Measurements from ENCODE around the gene COL8A1. TPM values are rescaled to one million over a fixed set of nuclear protein-coding genes. Genes with fewer than 3 reads are reported as not detected.

COL8A1 gene
- total RNA-seq, 3 donors from 2014 or later: 0.11 TPM; not detected in 2

DNA sequence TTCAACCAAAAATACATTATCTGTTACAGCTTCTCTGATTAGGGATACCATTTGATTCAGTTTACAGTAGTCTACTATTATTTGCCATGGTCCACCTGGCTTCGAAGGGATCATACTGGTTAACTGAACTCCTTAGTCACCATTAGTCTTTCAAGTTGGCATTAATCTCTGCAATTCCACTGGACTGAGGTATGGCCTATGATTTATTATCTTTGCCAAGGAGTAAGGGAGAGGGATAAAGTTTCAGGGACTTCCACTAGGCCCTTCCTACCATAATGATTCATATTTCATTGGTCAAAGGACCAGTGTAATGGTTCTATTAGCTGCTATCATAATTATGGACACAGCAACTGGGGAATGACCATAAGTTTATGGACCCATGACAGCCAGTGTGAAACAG is 172.0 kb downstream of the COL8A1 start:
- Mint-ChIP-seq H3K9me3 (peaks cover 5% of the 10 kb centered on the region), H3K36me3 (ENCODE audit: insufficient read depth) (peaks cover 5% of the 10 kb centered on the region), H3K4me3 (no peak overlapping the region), H3K27me3 (ENCODE audit: low read depth) (no peaks in the 10 kb centered on the region), H3K4me1 (ENCODE audit: low read depth) (no peaks in the 10 kb centered on the region)
- DNase-seq (no peak), ATAC-seq (no peak)

DNA sequence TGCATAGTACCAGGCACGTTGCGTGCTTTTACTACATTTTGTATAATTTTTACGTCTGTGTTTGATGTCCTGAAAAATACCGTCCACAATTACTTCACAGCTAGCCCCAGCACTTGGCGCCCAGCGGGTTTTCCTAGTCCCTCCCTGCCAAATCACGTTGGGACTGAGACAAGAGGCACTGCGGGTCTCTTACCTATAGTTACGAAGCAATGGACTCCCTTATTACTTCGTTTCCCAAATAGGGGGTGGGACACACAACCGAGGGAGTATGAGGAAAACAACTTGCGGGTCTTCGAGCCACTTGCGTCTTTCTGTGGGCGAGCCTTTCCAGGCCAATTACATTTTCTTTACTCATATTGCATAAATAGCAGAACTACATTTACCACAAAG is 178.6 kb downstream of the COL8A1 start:
- Mint-ChIP-seq H3K4me3 (peak overlapping the region; percentile 98), H3K27me3 (ENCODE audit: low read depth) (no peaks in the 10 kb centered on the region), H3K9me3 (no peaks in the 10 kb centered on the region), H3K4me1 (ENCODE audit: low read depth) (peaks cover 35% of the 10 kb centered on the region), H3K36me3 (ENCODE audit: insufficient read depth) (peaks cover 15% of the 10 kb centered on the region)
- DNase-seq: no peak
- ATAC-seq: no peak

DNA sequence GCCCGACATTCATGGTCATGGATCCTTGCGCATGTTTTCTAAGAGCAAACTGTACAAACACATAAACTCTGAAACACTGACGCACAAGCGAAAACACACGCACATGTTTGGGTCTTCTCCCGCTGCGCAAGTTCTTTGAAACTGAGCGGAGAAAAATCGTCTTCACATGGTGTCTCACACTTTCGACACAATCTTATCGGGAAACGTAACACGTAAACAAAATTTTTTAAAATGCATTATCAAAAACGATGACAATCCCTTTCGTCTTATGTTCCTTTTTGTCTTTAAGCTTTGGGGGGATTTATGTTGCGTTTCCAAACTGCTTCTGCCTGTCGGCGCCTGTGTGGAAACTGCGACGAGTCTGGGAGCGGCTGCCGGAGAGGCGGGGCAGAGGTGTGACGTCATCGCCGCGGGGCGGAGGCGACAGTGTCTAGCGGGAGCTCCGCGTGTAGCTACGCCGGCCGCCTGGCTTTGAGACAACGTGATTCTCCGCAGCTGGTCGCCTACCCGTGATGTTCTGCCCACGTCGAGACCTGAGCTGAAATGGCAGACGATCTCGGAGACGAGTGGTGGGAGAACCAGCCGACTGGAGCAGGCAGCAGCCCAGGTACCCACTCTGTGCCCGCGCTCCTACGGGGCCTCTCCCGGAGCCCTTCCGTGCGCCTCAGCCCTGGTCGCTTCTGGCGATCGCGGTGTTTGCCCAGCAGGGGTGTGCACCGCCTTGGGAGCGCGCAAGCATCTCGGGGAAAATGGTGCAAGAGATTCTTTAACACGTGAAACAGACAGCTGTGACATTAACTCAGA is 179.2 kb downstream of the COL8A1 start, which contains the start of gene CMSS1:
TSS of gene CMSS1 (plus strand) at position 426 of the 804 bp plus-strand sequence.
- Mint-ChIP-seq H3K27me3 (ENCODE audit: low read depth) (no peaks in the 10 kb centered on the region), H3K36me3 (ENCODE audit: insufficient read depth) (peaks cover 15% of the 10 kb centered on the region), H3K4me1 (ENCODE audit: low read depth) (peaks cover 35% of the 10 kb centered on the region), H3K4me3 (peak within 1 kb of the TSS; percentile 98), H3K9me3 (no peaks in the 10 kb centered on the region)
- DNase-seq (peak; percentile 98), ATAC-seq (peak; percentile 95 to 96)

DNA sequence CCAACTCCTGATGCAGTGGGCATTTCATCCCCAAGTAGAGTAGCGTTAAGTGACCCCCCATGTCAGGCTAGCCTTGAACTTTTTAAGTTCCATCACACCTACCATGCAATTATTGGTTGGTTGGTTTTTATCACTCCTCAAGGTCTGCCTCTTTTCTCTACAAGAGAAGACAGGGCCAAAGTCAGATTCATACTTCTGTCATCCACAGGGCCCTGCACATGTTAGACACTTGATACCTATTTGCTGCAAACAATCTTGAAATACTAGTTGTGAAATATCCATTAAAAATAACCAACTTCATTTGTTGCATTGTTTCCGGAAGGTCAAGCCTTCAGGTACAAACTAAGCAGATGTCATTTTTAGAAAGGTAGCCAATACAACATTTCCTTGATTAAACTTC is 180.4 kb downstream of the COL8A1 start:
- Mint-ChIP-seq H3K4me3 (peak overlapping the region; percentile 98), H3K9me3 (no peaks in the 10 kb centered on the region), H3K27me3 (ENCODE audit: low read depth) (no peaks in the 10 kb centered on the region), H3K4me1 (ENCODE audit: low read depth) (peaks cover 40% of the 10 kb centered on the region), H3K36me3 (ENCODE audit: insufficient read depth) (peaks cover 15% of the 10 kb centered on the region)
- DNase-seq: no peak
- ATAC-seq: no peak

DNA sequence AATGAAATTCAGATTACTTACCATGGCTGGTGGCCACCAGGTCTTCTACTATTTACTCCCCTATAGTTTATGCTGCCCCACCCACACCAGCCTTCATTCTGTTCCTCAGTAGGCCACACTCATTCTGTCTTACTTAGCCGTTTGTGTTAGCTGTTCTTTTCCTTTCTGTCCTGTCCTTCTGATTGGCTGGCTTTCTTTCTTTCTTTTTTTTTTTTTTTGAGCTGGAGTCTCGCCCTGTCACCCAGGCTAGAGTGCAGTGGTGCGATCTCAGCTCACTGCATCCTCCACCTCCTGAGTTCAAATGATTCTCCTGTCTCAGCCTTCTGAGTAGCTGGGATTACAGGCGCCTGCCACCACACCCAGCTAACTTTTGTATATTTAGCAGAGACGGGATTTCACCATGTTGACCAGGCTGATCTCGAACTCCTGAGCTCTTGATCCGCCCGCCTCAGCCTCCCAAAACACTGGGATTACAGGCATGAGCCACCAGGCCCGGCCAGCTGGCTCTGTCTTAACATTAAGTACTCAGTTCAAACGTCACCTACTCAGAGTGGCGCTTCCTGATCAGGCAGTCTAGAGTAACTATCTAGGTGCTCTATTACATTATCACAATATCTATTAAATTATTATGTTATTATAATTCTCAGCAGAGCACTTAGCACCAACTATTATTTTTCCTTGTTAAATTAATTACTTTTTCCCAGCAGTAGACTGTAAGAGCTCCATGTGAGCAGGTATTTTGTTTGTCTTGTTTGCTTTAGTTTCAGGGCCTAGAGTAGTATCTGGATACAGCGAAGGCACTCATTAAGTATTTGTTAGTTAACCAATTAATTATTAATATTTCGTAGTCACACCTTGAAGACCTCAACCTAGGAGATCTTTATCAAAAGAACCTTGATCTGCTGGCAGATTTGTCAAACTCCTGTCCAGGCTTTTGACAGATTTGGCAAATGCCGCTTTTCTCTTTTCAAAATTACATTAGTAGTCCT is 185.6 kb downstream of the COL8A1 start:
- Mint-ChIP-seq H3K4me3 (no peak overlapping the region), H3K4me1 (ENCODE audit: low read depth) (peaks cover 27% of the 10 kb centered on the region), H3K27me3 (ENCODE audit: low read depth) (no peaks in the 10 kb centered on the region), H3K36me3 (ENCODE audit: insufficient read depth) (peaks cover 16% of the 10 kb centered on the region), H3K9me3 (no peaks in the 10 kb centered on the region)
- ATAC-seq (no peak), DNase-seq (no peak)

DNA sequence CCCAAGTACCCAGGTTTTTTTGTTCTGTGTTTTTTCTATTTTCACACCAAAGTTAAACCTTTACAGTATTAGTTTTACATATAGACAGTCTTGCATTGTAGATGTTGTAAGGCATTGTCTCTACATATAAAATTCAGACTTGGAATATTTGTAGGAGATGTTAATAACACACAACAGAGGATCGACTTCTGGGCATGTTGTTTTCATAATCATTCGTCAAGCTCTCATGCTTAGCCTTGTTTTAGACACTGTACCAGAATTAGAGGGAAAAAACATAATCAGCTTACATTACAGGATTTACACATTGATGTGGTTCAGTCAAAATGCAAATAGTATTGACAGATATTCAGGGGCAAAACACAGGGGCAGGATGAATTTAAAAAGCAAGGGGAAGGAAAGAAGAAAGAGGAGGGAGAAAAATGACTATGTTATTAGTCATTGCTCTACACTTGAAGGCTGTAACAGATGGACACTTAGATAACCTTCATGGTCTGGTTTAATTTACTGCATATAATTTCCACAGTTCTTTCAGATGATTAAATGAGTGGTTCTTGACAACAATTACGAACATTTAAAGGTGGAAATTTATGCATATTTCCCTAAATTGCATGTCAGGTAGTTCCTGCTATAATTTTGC is 186.7 kb downstream of the COL8A1 start:
- peak; percentile 41 to 71 for ATAC-seq
- Mint-ChIP-seq H3K4me1 (ENCODE audit: low read depth) (peaks cover 19% of the 10 kb centered on the region), H3K27me3 (ENCODE audit: low read depth) (no peaks in the 10 kb centered on the region), H3K4me3 (no peak overlapping the region), H3K9me3 (no peaks in the 10 kb centered on the region), H3K36me3 (ENCODE audit: insufficient read depth) (peaks cover 12% of the 10 kb centered on the region)
- no peak for DNase-seq

DNA sequence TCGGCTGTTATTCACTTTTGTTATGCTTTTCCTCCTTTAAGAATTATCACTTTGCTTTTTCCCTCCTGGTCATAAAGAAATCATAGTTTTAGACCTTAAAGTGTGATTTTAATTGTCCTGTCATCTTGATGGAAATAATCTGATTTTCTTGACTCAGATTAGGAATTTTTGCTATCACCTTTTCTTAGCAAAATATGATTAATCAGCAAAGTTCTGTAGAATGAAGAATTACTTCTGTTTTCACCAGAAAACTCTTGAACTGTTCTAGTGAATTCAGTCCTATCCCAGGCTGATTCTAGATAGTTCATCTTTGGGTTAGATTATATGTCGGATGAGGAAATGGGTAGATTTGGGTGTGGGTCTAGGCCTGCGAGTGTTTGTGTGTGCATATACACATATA is 191.4 kb downstream of the COL8A1 start:
- H3K4me1 Mint-ChIP-seq (ENCODE audit: low read depth): peaks cover 9% of the 10 kb centered on the region
- H3K4me3 Mint-ChIP-seq: no peak overlapping the region
- H3K27me3 Mint-ChIP-seq (ENCODE audit: low read depth): no peaks in the 10 kb centered on the region
- no peaks in the 10 kb centered on the region for H3K9me3 Mint-ChIP-seq
- ATAC-seq: no peak
- no peak for DNase-seq
- peaks cover 2% of the 10 kb centered on the region for H3K36me3 Mint-ChIP-seq (ENCODE audit: insufficient read depth)

DNA sequence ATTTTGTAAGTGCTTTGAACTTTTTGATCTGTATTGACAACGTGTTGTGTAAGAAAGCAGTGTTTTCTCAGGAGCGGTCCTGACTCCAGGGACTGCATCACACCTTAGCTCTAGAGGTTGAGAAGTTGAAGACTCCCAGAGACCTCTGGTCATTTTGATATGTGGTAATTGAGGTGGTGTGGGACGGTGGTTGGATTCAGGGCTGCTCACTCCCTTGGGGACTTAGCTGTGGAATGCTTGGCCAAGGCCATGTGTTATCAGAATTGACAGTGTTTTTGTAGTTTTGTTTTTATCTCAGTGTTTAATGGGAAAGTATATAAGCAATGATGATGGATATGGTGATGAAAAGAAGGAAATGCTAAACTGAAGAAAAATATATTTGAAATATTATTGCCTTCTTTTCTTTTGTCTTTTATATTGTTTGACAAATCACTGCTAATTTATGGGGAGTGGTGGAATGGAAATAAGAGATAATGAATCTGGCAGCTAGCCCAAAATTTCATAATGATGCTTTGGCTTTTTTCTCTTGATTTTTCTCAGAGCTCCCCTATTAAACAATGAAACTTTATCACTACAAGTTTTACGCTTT is 195.3 kb downstream of the COL8A1 start:
- Mint-ChIP-seq H3K4me1 (ENCODE audit: low read depth) (peaks cover 5% of the 10 kb centered on the region), H3K4me3 (no peak overlapping the region), H3K9me3 (no peaks in the 10 kb centered on the region), H3K27me3 (ENCODE audit: low read depth) (no peaks in the 10 kb centered on the region), H3K36me3 (ENCODE audit: insufficient read depth) (peaks cover under 1% of the 10 kb centered on the region)
- ATAC-seq (no peak), DNase-seq (no peak)

DNA sequence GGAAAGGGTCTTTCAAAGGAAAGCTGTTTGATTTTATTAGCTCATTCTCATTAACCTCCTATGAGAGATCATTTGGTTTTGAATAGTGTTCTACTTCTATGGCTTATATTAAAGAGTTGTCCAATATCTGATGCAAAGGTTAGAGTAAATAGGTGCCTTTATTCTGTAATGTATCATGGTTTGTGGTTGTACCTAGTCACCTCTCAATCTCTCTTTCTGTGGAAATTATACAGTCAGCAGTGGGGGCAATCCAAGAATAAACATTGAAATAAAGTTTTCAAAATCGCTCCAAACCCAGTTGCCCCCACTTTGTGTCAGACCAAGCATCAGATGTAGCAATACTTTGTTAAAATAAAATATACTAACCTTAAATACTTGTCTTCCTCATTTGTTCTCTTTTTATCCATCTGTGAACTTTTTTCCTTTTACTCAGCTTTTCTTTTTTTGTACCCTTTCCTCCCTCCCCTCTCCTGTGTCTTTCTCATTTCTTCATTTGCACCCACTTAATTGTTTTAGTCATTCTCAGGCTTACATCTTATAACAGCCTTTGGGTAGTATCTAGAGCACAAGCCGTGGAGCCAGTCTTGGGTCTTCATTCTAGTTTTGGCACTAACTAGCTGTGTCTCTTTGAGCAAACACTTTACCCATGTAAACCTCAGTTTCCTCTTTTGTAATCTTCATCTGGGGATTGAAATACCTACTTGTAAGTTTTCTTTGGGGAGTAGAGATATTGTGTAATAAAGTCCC is 196.0 kb downstream of the COL8A1 start:
- Mint-ChIP-seq H3K27me3 (ENCODE audit: low read depth) (no peaks in the 10 kb centered on the region), H3K36me3 (ENCODE audit: insufficient read depth) (no peaks in the 10 kb centered on the region), H3K9me3 (no peaks in the 10 kb centered on the region), H3K4me3 (no peak overlapping the region), H3K4me1 (ENCODE audit: low read depth) (peaks cover 5% of the 10 kb centered on the region)
- ATAC-seq (peak in 1 of 2 donors; percentile 34), DNase-seq (no peak)

DNA sequence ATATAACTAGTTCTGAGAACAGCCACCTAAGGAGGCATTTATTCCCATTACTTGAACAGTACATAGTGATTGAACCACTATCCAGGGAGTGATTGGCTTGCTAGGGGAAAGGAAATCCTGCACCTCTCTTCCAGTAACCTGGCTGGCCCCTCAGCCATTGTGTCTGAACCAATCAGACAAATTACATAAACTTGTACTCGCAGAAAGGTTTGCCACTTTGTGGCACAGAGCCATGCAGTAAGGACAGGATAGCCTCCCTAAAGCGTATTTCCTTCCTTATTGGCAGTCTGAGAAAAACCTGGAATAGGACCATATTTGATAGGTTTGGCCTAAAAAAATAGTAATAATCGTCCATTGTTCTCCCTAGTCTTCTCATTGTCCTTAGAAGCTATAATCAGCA is 198.3 kb downstream of the COL8A1 start:
- H3K9me3 Mint-ChIP-seq: no peaks in the 10 kb centered on the region
- H3K27me3 Mint-ChIP-seq (ENCODE audit: low read depth): no peaks in the 10 kb centered on the region
- DNase-seq (no peak), ATAC-seq (no peak)
- no peak overlapping the region for H3K4me3 Mint-ChIP-seq
- peaks cover 3% of the 10 kb centered on the region for H3K36me3 Mint-ChIP-seq (ENCODE audit: insufficient read depth)
- peaks cover 9% of the 10 kb centered on the region for H3K4me1 Mint-ChIP-seq (ENCODE audit: low read depth)

DNA sequence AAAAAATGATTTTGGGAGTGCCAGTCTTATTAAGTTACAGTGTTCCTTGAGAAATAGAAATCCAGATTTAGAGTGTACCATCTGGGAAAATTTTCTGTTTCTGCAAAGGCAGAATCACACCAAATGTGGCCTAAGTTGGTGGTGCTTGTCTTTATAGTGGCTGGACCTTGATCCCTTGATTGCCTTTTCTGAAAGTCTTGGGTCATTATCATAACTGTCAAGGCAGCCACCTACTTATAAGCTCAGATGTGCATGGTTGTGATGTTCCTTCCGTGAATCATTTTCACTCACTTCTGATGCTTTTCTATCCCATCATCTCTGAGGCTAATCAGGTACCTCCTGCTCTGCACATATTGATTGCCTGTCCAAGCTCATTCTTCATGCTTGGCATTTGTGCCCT is 199.3 kb downstream of the COL8A1 start:
- DNase-seq: no peak
- Mint-ChIP-seq H3K4me3 (no peak overlapping the region), H3K9me3 (no peaks in the 10 kb centered on the region), H3K36me3 (ENCODE audit: insufficient read depth) (peaks cover 3% of the 10 kb centered on the region), H3K27me3 (ENCODE audit: low read depth) (no peaks in the 10 kb centered on the region), H3K4me1 (ENCODE audit: low read depth) (peaks cover 9% of the 10 kb centered on the region)
- ATAC-seq: no peak

DNA sequence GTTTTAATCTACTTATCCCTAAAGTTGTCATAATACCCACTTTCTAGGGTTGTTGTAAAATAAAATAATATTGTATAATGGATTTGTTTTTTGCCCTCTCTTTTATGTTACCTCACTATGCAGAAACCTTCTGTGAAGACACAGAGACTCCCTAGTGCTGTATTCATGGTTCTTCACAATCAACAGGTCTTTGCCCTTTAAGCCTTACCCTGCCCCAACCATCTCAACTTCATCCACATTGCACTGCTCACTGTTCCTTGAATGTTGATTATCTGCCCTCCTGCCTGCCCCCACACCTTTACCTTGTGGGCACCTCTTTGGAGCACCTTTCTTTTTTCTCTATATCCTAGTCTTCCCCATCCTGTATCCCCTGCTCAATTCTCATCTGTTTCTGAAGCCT is 200.4 kb downstream of the COL8A1 start:
- peaks cover 4% of the 10 kb centered on the region for H3K4me1 Mint-ChIP-seq (ENCODE audit: low read depth)

DNA sequence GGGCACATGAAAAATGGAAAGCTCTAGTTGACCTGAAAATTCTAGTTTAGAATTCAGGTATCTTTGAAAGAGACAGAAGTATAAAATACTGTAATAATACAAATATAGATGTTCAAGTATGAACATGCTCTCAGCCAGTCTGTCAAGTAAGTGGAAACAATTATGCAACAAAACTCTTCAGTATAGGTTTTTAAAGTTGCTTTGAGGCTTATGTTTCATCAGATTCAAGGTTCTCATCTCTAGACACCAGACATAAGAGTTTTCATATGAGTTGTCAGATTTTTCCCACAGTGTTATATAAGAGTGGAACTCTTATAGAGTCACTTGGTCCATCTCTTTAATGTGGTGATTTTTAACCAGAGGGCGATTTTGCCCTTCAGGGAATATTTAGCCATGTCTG is 201.2 kb downstream of the COL8A1 start:
- ATAC-seq (no peak), DNase-seq (no peak)
- H3K36me3 Mint-ChIP-seq (ENCODE audit: insufficient read depth): peaks cover 3% of the 10 kb centered on the region
- H3K4me3 Mint-ChIP-seq: no peak overlapping the region
- no peaks in the 10 kb centered on the region for H3K9me3 Mint-ChIP-seq
- H3K4me1 Mint-ChIP-seq (ENCODE audit: low read depth): peaks cover 5% of the 10 kb centered on the region
- H3K27me3 Mint-ChIP-seq (ENCODE audit: low read depth): no peaks in the 10 kb centered on the region

More for the DNA sequence above, 200.4 kb downstream of the COL8A1 start:
- DNase-seq (no peak), ATAC-seq (no peak)
- no peaks in the 10 kb centered on the region for H3K27me3 Mint-ChIP-seq (ENCODE audit: low read depth)
- H3K4me3 Mint-ChIP-seq: no peak overlapping the region
- peaks cover 3% of the 10 kb centered on the region for H3K36me3 Mint-ChIP-seq (ENCODE audit: insufficient read depth)
- no peaks in the 10 kb centered on the region for H3K9me3 Mint-ChIP-seq

Measured in activated T-cell treated with anti-CD3 and anti-CD28 coated beads, Interleukin-2, amount 50 U/mL, for 4 hours (primary cell).